SW 1271 (cell line): Measurements from ENCODE around the gene CDK19.
"Not testable (repeated sequence)": the region's sequence is repeated elsewhere in the genome, so short reads cannot be mapped to it uniquely, and the experiment has no call there.

ENCODE experiments used
- DNase-seq, 2 experiments: peaks; one replicate each; lab custom pipeline; 2025; lab: John Stamatoyannopoulos, UW

CDK19 gene

DNA sequence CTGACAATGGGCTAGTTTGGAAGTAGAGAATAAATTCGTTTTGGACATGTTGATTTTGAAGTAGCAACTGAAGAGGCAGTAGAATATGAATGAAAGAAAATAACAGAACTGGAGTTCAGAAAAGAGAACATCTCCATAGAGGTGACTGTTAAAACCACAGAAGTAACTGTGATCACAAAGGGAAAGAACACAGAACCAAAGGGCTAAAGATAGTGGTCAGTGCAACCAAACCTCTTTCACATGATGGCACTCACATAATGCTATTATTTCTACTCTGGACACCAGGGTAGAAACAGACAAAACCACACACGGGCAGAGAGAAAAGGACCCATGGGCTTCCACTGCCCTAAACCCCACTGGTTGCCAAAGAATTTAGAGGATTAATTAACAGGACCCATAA lies 58.5 kb downstream of the CDK19 start:
- DNase-seq: no peak

DNA sequence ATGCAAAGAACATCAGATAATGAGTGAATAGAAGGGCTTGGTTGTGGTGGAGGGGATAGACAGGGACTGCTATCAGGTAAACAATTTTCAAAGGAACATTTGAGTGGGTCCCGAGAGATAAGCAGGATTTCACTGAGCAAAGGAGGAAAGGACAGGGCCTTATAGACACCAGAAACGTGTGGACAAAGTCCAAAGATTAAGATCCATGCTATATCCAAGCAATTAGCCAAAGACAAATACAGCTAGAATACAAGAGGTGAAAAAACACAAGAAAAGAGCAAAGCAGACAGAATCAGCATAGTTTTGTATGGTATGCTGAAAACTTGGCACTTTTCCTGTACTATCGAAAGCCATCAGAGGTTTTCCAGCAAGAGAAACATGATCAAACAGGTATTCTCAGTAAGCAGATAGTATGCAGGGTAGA lies 59.8 kb downstream of the CDK19 start:
- DNase-seq: no peak

- not testable (repeated sequence) for DNase-seq
These were observed 61.2 kb downstream of the CDK19 start for GRCh38 chr6:110753936-110754668.

DNA sequence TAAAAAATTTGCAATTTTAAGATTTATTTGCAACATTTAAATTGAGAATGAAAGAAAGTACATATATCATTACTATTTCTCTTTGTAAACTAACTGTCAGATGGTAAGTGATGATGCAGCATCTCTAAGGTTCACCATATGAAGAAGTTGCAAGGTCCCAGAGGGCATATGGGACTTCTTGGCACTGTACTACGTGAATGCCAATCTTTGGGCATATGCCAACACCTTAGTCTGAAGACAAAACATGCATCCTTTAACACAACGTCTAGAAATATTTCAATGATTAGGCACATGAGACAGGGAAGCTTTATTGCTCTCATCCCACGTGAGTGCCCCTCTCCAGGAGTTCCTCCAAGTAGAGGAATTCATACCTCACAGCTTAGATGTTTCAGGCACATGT lies 66.8 kb downstream of the CDK19 start:
- no peak for DNase-seq

DNA sequence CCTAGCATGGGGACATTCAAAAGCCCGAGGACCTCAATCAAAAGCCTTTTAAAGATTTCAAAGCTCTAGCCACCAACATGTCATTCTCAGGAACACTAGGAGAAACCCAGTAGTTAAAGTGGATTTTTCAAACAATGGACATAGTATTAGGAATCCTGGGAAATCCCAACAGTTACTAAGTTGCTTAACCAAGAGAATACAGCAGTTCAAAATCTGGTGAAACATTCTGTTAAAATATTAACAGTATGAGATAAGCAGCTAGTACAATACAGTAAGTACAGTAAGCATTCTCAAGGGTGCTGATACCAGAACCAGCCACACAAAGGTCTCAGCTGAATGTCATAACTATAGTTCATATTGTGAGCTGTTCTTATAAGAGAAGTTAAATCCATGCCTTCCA lies 68.6 kb downstream of the CDK19 start:
- no peak for DNase-seq

GRCh38 chr6:110744991-110745390 lies 70.3 kb downstream of the CDK19 start:
- no peak for DNase-seq

GRCh38 chr6:110742552-110742951 lies 72.7 kb downstream of the CDK19 start:
- DNase-seq: not testable (repeated sequence)

GRCh38 chr6:110741517-110741916 lies 73.8 kb downstream of the CDK19 start:
- DNase-seq: no peak

- DNase-seq: no peak
These were observed 76.3 kb downstream of the CDK19 start for GRCh38 chr6:110738899-110739365.

GRCh38 chr6:110735666-110736065 lies 79.6 kb downstream of the CDK19 start:
- DNase-seq: no peak

GRCh38 chr6:110731898-110732297 lies 83.4 kb downstream of the CDK19 start:
- DNase-seq: no peak

GRCh38 chr6:110731196-110731595 lies 84.1 kb downstream of the CDK19 start:
- DNase-seq: no peak

- DNase-seq: no peak
These were observed 86.8 kb downstream of the CDK19 start for GRCh38 chr6:110728501-110728900.

- no peak for DNase-seq
These were observed 92.3 kb downstream of the CDK19 start for GRCh38 chr6:110723017-110723416.

DNA sequence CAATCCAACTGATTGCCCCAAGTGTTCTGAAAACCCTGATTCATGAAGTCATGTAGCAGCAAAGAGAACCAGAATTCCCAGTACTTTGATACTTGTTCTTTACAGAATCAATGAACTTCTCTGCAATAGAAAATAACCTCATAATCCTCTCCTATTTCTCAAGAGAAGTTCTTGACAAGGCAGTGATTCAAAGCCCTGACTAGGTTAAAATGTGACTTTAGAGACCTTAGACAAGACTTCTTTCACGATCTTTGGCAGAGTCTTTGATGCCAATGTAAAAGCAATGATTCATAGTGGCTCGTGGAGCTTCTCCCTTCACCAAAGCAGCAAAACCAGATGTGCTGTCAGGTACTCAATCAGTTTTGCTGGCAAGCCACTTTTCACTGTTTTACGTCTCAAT lies 95.2 kb downstream of the CDK19 start:
- DNase-seq: no peak

GRCh38 chr6:110719601-110720000 lies 95.7 kb downstream of the CDK19 start:
- DNase-seq: not testable (repeated sequence)

- no peak for DNase-seq
These were observed 101.1 kb downstream of the CDK19 start for GRCh38 chr6:110714143-110714542.

- DNase-seq: no peak
These were observed 103.0 kb downstream of the CDK19 start for GRCh38 chr6:110712238-110712637.

GRCh38 chr6:110710115-110710514 lies 105.2 kb downstream of the CDK19 start:
- DNase-seq: no peak

DNA sequence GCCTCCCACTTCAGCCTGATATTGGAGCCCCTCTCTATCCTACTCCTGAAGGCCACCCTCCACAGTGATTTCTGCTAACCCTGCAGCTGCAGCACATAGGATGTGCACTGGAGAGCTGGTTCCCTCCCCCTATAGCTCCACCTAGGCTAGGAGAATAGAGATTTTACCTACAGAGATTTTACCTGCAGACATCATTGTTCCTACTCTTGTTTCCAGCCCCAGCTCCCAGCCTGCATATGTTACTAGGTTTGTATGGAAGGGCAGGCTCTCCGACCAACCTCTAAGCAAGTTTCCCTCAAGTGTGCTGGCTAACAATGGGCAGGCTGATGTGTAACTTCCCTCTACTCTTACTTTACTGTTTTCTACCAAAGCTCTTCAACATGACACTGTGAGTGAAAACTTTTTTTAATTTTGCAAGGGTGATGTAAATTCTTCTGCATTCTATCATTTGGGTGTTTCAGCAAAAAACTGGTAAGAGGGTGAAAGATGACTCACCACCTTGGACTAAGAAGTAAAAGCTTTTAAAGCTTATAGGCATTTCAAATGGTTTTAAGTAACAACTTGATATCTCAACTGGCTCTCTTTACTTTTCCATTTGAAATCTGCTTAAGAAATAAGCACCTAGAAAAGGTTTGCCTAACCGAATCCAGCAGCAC lies 106.8 kb downstream of the CDK19 start:
- no peak for DNase-seq

DNA sequence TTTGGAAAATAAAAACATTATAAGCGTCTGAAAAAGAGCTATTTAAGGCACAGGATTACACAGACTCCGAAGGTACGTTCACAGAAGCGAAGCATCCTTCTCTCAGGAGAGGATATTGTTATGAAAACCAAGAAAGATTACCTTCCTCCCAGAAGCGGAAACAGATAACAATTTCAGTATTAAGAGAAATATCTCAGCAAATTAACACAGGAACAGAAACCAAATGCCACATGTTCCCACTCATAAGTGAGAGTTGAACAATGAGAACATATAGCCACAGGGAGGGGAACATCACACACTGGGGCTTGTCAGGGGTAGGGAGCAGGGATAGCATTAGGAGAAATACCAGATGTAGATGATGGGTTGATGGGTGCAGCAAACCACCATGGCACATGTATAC lies 109.7 kb downstream of the CDK19 start:
- no peak for DNase-seq

DNA sequence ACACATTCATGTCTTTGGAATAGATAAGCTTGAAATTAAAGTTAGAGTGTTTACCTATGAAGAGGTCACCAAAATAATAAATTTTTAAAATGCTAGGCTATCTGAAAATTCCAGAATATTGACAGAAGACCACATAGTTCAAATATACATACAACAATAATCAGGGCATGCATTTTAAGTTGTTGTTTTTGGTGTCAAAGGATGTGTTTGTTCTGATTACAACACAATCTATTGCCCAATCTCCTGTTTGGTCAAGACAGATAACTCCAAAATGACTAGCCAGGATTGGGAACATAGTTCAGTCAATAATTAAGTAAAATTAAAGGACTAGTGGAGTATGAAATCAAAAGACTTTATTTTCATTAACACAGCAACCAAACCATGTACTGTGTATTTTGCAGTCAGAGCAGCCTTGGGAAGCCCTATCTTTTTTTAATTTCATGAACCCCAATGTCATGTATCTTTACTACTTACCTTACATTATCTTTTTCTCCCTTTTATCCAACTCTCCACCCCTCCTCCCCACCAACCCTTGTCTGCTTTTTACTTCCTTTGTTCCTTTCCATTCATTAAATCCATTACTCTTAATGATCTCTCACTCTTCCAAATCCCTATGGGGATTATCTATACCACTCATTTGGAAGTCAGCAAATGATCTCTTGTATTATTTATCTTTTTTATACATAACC lies 111.2 kb downstream of the CDK19 start:
- no peak for DNase-seq
